Testis (tissue), 3 donors: ENCODE results near the gene MFSD11. TPM values are rescaled to one million over a fixed set of nuclear protein-coding genes. Genes with fewer than 3 reads are reported as not detected.
A peak's percentile ranks its signal among the peaks of the same experiment; 100 is the strongest.
"Not testable (repeated sequence)": the region's sequence is repeated elsewhere in the genome, so short reads cannot be mapped to it uniquely, and the experiment has no call there.

Source experiments
- DNase-seq: peaks from one replicate; pipeline ENCODE4 v3.0.0-alpha.2; 2019
- H3K27ac ChIP-seq, 2 donors: fragments of 200-600 bp; sonication (generic); one replicate each; pipeline ENCODE4 v1.5.1; 2019
- H3K27me3 ChIP-seq: fragments of 200-600 bp; sonication (generic); one replicate; pipeline ENCODE4 v1.5.1; 2019
- H3K36me3 ChIP-seq: fragments of 200-600 bp; sonication (generic); one replicate; pipeline ENCODE4 v1.5.1; 2017; ENCODE audit warnings: low read depth; ENCODE audit errors: missing control alignments
- H3K4me1 ChIP-seq: fragments of 200-600 bp; sonication (generic); one replicate; pipeline ENCODE4 v1.5.1; 2019
- H3K4me3 ChIP-seq, 2 donors: fragments of 200-600 bp; sonication (generic); one replicate each; pipeline ENCODE4 v1.5.1; 2017 to 2019
- H3K9me3 ChIP-seq: fragments of 200-600 bp; sonication (generic); one replicate; pipeline ENCODE4 v1.5.1; 2017
- CTCF ChIP-seq, 3 experiments: fragments of 450-650 bp in 2 of 3; fragments of 200-600 bp in 1 of 3; sonication (generic) in 1 of 3; IDR thresholded peaks; one replicate each; pipeline ENCODE4 v1.5.1; 2016 to 2019; ENCODE audit warnings: antibody characterized with exemption in 3 of 3, mild to moderate bottlenecking in 2 of 3, moderate library complexity in 1 of 3
- POLR2A ChIP-seq: fragments of 450-650 bp; IDR thresholded peaks from one replicate; pipeline ENCODE4 v1.6.1; 2017; ENCODE audit warnings: antibody characterized with exemption, mild to moderate bottlenecking, moderate library complexity
- WGBS, 2 donors: methylation state at CpG; one replicate each; pipeline ENCODE4 v1.1.5; 2018; 5-methylcytosine and 5-hydroxymethylcytosine counted together
- intact Hi-C: fragments of 100-400 bp; cut with DNase I; formaldehyde crosslinking; loops from one replicate; pipeline ENCODE4 v1.15.1; 2023; ENCODE audit warnings: low total_unique reads
- polyA plus RNA-seq: library from polyadenylated mRNA; stranded (reverse); fragments of 350-450 nt; fragmentation: Illumina TruSeq; extraction: RNeasy Lipid Tissue Mini Kit (QIAGEN cat#74804); gene quantifications from one replicate; pipeline ENCODE4 v1.2.3, GENCODE V29; 2014; ENCODE audit warnings: low read depth, low replicate concordance; ENCODE audit not compliant: insufficient read depth
- total RNA-seq, 2 donors: library from RNA; depleted of rRNA; stranded (reverse); fragments of >200 nt; gene quantifications; one replicate each; pipeline ENCODE4 v1.2.3, GENCODE V29; 2016

Gene MFSD11
- total and polyA plus RNA-seq, 3 donors from 2014 or later = 38.5 to 102 (median 51.7) TPM

DNA sequence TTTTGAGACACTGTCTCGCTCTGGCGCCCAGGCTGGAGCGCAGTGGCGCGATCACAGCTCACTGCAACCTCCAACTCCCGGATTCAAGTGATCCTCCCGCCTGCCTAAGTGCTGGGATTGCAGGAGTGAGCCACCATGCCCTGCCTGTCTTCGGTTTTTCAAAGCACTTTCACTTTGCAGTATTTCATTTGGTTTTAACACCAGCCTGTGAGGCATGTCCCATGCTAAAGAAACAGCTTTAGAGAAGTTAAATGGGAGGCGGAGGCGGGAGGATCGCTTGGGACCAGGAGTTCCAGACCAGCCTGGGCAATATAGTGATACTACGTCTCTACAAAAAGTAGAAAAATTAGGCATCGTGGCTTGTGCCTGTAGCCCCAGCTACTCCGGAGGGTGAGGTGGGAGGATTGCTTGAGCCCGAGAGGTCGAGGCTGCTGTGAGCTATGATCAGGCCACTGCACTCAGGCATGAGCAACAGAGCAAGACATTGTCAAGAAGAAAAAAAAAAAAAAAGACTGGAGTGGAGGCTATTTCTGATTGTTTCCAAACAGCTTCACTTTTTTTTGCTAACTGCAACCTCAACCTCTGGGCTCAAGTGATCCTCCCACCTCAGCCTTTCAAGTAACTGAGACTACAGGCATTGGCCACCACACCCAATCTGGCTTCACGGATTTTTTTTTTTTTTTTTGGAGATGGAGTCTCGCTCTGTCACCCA lies 10.0 kb upstream of the MFSD11 start:
- Histone ChIP-seq H3K27me3 (no peaks in the 10 kb centered on the region), H3K4me3 (peak overlapping the region; percentile 87 to 99), H3K4me1 (peaks cover 18% of the 10 kb centered on the region), H3K27ac (peak overlapping the region; percentile 98 to 99), H3K9me3 (no peaks in the 10 kb centered on the region), H3K36me3 (no peaks in the 10 kb centered on the region)
- WGBS, 2 donors = 21 to 28% methylated on average over 18 of the region's 18 CpGs
- DNase-seq = no peak
- intact Hi-C loops = no loop called here
- no peak for TF ChIP-seq POLR2A
- TF ChIP-seq CTCF (IDR thresholded peaks at IDR 0.05) = no peak

- WGBS, 2 donors = 88% methylated on average over 13 of the region's 13 CpGs
- H3K9me3 ChIP-seq, H3K36me3 ChIP-seq, H3K27me3 ChIP-seq, H3K4me3 ChIP-seq, H3K27ac ChIP-seq, intact Hi-C loops, DNase-seq: not testable (repeated sequence)
- peaks cover 35% of the 10 kb centered on the region for H3K4me1 ChIP-seq
Measured at GRCh38 chr17:76731800-76732733, 5.9 kb upstream of the MFSD11 start.

DNA sequence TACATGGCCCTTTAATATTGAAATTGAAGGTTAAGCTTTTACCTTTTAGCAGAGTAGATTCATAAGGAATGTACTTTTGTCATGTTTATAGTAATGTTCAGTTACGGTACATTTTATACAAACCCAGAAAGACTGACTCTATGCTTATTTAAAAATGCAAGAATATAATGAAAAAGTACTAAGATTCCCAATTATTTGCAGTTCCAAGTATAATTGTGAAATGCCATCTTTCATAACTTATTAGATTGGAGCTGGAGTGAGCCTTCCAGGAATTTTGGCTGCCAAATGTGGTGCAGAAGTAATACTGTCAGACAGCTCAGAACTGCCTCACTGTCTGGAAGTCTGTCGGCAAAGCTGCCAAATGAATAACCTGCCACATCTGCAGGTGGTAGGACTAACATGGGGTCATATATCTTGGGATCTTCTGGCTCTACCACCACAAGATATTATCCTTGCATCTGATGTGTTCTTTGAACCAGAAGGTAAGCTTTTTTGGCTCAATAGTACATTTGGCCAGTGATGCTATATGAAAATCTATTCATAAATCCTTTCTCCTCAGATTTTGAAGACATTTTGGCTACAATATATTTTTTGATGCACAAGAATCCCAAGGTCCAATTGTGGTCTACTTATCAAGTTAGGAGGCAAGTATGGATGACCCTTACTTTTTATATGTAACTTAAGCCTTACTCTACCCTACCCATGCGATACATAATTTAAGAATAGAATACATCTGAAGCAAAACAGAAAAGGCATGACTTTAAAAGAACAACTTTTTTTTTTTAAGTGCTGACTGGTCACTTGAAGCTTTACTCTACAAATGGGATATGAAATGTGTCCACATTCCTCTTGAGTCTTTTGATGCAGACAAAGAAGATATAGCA lies 4.9 kb upstream of the MFSD11 start:
- no peak for DNase-seq
- Histone ChIP-seq H3K27me3 (no peaks in the 10 kb centered on the region), H3K27ac (no peak overlapping the region), H3K9me3 (no peaks in the 10 kb centered on the region), H3K4me3 (no peak overlapping the region), H3K4me1 (peaks cover 27% of the 10 kb centered on the region), H3K36me3 (no peaks in the 10 kb centered on the region)
- TF ChIP-seq POLR2A (no peak), CTCF (IDR thresholded peaks at IDR 0.05) (no peak)
- intact Hi-C loops = no loop called here
- 69 to 76% methylated on average over 3 of the region's 3 CpGs for WGBS, 2 donors

- no peak overlapping the region for H3K27ac ChIP-seq
- no peak overlapping the region for H3K4me3 ChIP-seq
Measured at GRCh38 chr17:76733618-76733957, 4.3 kb upstream of the MFSD11 start.

More at GRCh38 chr17:76733618-76733957, 4.3 kb upstream of the MFSD11 start:
- intact Hi-C loops = no loop called here
- 83 to 91% methylated on average over 1 of the region's 1 CpG for WGBS, 2 donors
- TF ChIP-seq CTCF (IDR thresholded peaks at IDR 0.05) (no peak), POLR2A (no peak)
- Histone ChIP-seq H3K9me3 (no peaks in the 10 kb centered on the region), H3K4me1 (peaks cover 29% of the 10 kb centered on the region), H3K27me3 (no peaks in the 10 kb centered on the region), H3K36me3 (no peaks in the 10 kb centered on the region)
- no peak for DNase-seq
